ENCODE data around the gene TMCC2. TPM values are rescaled to one million over a fixed set of nuclear protein-coding genes. Genes with fewer than 3 reads are reported as not detected.
"Not testable (repeated sequence)": the region's sequence is repeated elsewhere in the genome, so short reads cannot be mapped to it uniquely, and the experiment has no call there.

TMCC2 gene
- total and polyA plus RNA-seq, 7 donors, result 0.66 to 21.4 (median 6.5) TPM

DNA sequence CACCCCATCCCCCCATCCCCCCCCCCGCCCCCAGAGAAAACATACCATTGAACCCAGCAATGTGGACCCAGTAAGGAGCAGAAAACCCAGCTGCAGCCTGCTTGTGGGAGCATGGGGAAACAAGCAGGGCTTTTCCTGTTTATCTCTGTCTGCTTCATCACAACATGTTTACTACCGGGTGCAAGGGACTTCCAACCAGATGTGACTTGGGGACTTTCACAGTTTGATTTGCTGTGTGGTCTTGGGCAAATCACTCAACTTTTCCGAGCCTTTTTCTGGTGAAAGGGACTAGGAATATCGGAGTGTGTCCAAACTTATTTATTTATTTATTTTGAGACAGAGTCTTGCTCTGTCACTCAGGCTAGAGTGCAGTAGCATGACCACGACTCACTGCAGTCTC, 3.2 kb downstream of the TMCC2 start:
- Histone ChIP-seq H3K36me3 (ENCODE audit: insufficient read depth in 1 of 2, low read depth in 1 of 2) (no peaks in the 10 kb centered on the region), H3K27me3 (ENCODE audit: insufficient read depth in 3 of 3, low read length in 2 of 3) (no peaks in the 10 kb centered on the region), H3K27ac (peak overlapping the region; percentile 81), H3K4me1 (peaks cover 47% of the 10 kb centered on the region), H3K9me3 (no peaks in the 10 kb centered on the region), H3K4me3 (peak overlapping the region; percentile 74)
- intact Hi-C loops (cut with DNase I), result no loop called here
- 31 to 76% (median 44%) methylated on average over 5 of the region's 5 CpGs for WGBS, 3 donors
- ATAC-seq (no peak), DNase-seq (no peak)
- TF ChIP-seq, protein P1, sequence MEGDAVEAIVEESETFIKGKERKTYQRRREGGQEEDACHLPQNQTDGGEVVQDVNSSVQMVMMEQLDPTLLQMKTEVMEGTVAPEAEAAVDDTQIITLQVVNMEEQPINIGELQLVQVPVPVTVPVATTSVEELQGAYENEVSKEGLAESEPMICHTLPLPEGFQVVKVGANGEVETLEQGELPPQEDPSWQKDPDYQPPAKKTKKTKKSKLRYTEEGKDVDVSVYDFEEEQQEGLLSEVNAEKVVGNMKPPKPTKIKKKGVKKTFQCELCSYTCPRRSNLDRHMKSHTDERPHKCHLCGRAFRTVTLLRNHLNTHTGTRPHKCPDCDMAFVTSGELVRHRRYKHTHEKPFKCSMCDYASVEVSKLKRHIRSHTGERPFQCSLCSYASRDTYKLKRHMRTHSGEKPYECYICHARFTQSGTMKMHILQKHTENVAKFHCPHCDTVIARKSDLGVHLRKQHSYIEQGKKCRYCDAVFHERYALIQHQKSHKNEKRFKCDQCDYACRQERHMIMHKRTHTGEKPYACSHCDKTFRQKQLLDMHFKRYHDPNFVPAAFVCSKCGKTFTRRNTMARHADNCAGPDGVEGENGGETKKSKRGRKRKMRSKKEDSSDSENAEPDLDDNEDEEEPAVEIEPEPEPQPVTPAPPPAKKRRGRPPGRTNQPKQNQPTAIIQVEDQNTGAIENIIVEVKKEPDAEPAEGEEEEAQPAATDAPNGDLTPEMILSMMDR (IDR thresholded peaks at IDR 0.05), result no peak

DNA sequence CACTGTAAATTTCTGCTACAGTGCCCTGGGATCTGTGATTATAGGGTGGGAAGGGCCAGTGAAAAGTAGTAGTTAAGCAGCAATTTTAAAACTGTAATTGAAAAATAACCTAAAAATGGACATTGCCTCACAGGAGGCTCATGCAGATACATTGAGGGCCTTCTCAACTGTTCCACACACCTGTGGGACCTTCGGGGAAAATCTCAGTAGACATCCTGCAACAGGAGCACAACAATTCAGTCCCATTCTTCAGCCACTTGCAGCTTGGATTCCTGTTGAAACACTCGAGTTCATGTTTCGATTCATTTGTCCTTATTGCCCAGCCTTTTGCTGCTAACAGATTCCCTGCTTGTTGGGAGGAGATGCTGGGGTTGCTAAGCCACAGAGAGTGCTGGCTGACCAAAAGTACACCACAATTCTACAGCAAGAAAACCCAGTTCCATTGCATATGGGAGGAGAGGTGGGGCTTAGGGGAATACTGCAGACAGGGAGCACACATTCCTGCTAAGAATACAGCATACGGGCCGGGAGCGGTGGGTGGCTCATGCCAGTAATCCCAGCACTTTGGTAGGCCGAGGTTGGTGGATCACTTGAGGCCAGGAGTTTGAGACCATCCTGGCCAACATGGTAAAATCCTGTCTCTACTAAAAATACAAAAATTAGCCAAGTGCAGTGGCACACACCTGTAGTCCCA, 4.5 kb downstream of the TMCC2 start:
- peak overlapping the region; percentile 81 for H3K27ac ChIP-seq
- DNase-seq, result no peak
- H3K36me3 ChIP-seq (ENCODE audit: insufficient read depth in 1 of 2, low read depth in 1 of 2), result no peaks in the 10 kb centered on the region
- no peaks in the 10 kb centered on the region for H3K27me3 ChIP-seq (ENCODE audit: insufficient read depth in 3 of 3, low read length in 2 of 3)
- TF ChIP-seq, protein P1 (IDR thresholded peaks at IDR 0.05), result no peak
- ATAC-seq, result no peak
- WGBS, 3 donors, result 47 to 82% (median 60%) methylated on average over 7 of the region's 7 CpGs
- H3K4me3 ChIP-seq, result peak overlapping the region; percentile 74
- H3K4me1 ChIP-seq, result peaks cover 57% of the 10 kb centered on the region
- intact Hi-C loops (cut with DNase I), result loop anchor here in 1 of 2 donors (1.0 kb wide), 1 partner anchor 21 kb away; no protein-coding TSS in a partner anchor
- no peaks in the 10 kb centered on the region for H3K9me3 ChIP-seq

DNA sequence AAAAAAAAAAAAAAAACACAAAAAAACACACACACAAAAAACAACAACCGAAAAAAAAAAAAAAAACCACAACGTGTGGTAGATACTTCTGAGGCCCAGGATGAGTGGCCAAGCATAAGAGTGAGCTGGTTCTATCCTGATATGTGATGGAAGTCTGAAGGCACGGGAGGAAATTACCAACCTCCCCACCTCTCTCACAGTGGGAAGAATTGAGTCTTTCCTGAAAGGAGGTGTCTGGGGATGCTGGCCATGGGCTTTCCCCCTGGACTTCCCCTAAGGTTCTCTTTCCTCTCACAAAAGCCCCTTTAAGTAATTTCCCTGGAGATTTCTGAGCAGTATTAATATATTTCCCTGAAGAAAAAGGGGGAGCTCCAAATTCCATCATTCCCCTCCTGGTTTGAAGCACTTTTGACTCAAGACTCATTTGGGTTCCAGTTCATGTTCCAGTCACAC, 5.2 kb downstream of the TMCC2 start:
- H3K36me3 ChIP-seq (ENCODE audit: insufficient read depth in 1 of 2, low read depth in 1 of 2), result no peaks in the 10 kb centered on the region
- no peaks in the 10 kb centered on the region for H3K27me3 ChIP-seq (ENCODE audit: insufficient read depth in 3 of 3, low read length in 2 of 3)
- intact Hi-C loops (cut with DNase I), result loop anchor here in 1 of 2 donors (1.0 kb wide), 1 partner anchor 20 kb away; no protein-coding TSS in a partner anchor
- WGBS, 3 donors, result 61 to 78% (median 74%) methylated on average over 3 of the region's 3 CpGs
- ATAC-seq (no peak), DNase-seq (no peak)
- no peak overlapping the region for H3K4me3 ChIP-seq
- H3K27ac ChIP-seq, result peak overlapping the region; percentile 30
- no peaks in the 10 kb centered on the region for H3K9me3 ChIP-seq
- TF ChIP-seq, protein P1 (IDR thresholded peaks at IDR 0.05), result no peak
- peaks cover 64% of the 10 kb centered on the region for H3K4me1 ChIP-seq

- ATAC-seq; H3K27me3 ChIP-seq (ENCODE audit: insufficient read depth in 3 of 3, low read length in 2 of 3); H3K4me3 ChIP-seq; intact Hi-C loops (cut with DNase I); DNase-seq; H3K36me3 ChIP-seq (ENCODE audit: insufficient read depth in 1 of 2, low read depth in 1 of 2); H3K9me3 ChIP-seq: not testable (repeated sequence)
- peaks cover 74% of the 10 kb centered on the region for H3K4me1 ChIP-seq
- peak overlapping the region; percentile 79 for H3K27ac ChIP-seq
- WGBS, 3 donors, result 90 to 96% (median 91%) methylated on average over 7 of the region's 7 CpGs
Measured at GRCh38 chr1:205233986-205234385, 6.2 kb downstream of the TMCC2 start.

GRCh38 chr1:205235951-205236350, 8.2 kb downstream of the TMCC2 start:
- WGBS, 3 donors, result 28 to 60% (median 34%) methylated on average over 6 of the region's 6 CpGs
- DNase-seq (no peak), ATAC-seq (peak; percentile 54 to 83 (median 63))
- H3K27ac ChIP-seq, result peak overlapping the region; percentile 79
- H3K4me3 ChIP-seq, result peak overlapping the region; percentile 26
- intact Hi-C loops (cut with DNase I), result loop anchor here in 1 of 2 donors (2.0 kb wide), 1 partner anchor 15 kb away; no protein-coding TSS in a partner anchor
- H3K4me1 ChIP-seq, result peaks cover 88% of the 10 kb centered on the region
- H3K36me3 ChIP-seq (ENCODE audit: insufficient read depth in 1 of 2, low read depth in 1 of 2), result no peaks in the 10 kb centered on the region
- no peaks in the 10 kb centered on the region for H3K9me3 ChIP-seq
- no peaks in the 10 kb centered on the region for H3K27me3 ChIP-seq (ENCODE audit: insufficient read depth in 3 of 3, low read length in 2 of 3)
- TF ChIP-seq, protein P1 (IDR thresholded peaks at IDR 0.05), result no peak
